ENCODE measurements around the gene OPTC. TPM values are rescaled to one million over a fixed set of nuclear protein-coding genes. Genes with fewer than 3 reads are reported as not detected.

Gene OPTC
- total and polyA plus RNA-seq, 2 of the 13 experiments (the other 11 are each of a cell fraction or from before 2014, with no cell fraction given): not detected

- Histone ChIP-seq H3K79me2 (ENCODE audit: insufficient read depth, low read length) (no peaks in the 10 kb centered on the region), H2AFZ (ENCODE audit: low read length) (no peak overlapping the region), H3K9me3 (ENCODE audit: low read length) (no peaks in the 10 kb centered on the region), H3K4me1 (ENCODE audit: insufficient read depth, low read length) (no peaks in the 10 kb centered on the region), H3K36me3 (replicated peaks in 1 of 2; ENCODE audit: control insufficient read depth in 1 of 2, insufficient read depth in 2 of 2, low read length in 2 of 2) (no peaks in the 10 kb centered on the region), H3K27ac (ENCODE audit: extremely low read length, insufficient read depth, low read length) (no peak overlapping the region), H3K9ac (ENCODE audit: insufficient read depth, low read depth, low read length) (no peak overlapping the region), H3K4me2 (ENCODE audit: low read depth, low read length) (no peak overlapping the region), H3K27me3 (ENCODE audit: control insufficient read depth in 1 of 2, insufficient read depth in 2 of 2, low read length in 2 of 2) (peaks cover 4 to 16% of the 10 kb centered on the region in 2 experiments; a peak in 4 of 5 replicates), H4K20me1 (ENCODE audit: insufficient read depth, low read length) (no peaks in the 10 kb centered on the region), H3K4me3 (replicated peaks in 1 of 3; ENCODE audit: insufficient read depth in 1 of 3, low read depth in 2 of 3, low read length in 3 of 3) (no peak overlapping the region)
- CTCF ChIA-PET (ENCODE audit: low intra/inter-chr PET ratio, low total read pairs): no interaction called here
- no CpG with 5 or more reads among the region's 1 CpG for WGBS (ENCODE audit: low lambda C conversion rate)
- ATAC-seq: no peak
- POLR2A ChIA-PET: no interaction called here
- intact Hi-C loops (cut with micrococcal nuclease; ENCODE audit: unreplicated experiment): no loop called here
- DNase-seq (ENCODE audit: low spot score): no peak
- in situ Hi-C loops (cut with HindIII; ENCODE audit: extremely low pct_ligation_motif_present, low pct_unique_long_range_greater_than_20kb): no loop called here
- TF ChIP-seq, protein P1, sequence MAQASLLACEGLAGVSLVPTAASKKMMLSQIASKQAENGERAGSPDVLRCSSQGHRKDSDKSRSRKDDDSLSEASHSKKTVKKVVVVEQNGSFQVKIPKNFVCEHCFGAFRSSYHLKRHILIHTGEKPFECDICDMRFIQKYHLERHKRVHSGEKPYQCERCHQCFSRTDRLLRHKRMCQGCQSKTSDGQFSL (CRISPR knock-in tag; IDR thresholded peaks at IDR 0.05): no peak
- TF ChIP-seq SMAD1 (CRISPR knock-in tag; IDR thresholded peaks at IDR 0.05; ENCODE audit: borderline replicate concordance, low read depth) (no peak), PHF21A (CRISPR knock-in tag; IDR thresholded peaks at IDR 0.05) (no peak), ZSCAN21 (CRISPR knock-in tag; IDR thresholded peaks at IDR 0.05; ENCODE audit: borderline replicate concordance) (no peak), ZSCAN20 (CRISPR knock-in tag; IDR thresholded peaks at IDR 0.05; ENCODE audit: borderline replicate concordance) (no peak), ZNF251 (CRISPR knock-in tag; IDR thresholded peaks at IDR 0.05) (no peak), ARID2 (CRISPR knock-in tag; IDR thresholded peaks at IDR 0.05; ENCODE audit: borderline replicate concordance) (no peak), ZNF569 (CRISPR knock-in tag; IDR thresholded peaks at IDR 0.05; ENCODE audit: borderline replicate concordance) (no peak), NFIC (IDR thresholded peaks at IDR 0.05; ENCODE audit: low read length) (no peak), ESRRA (CRISPR knock-in tag; IDR thresholded peaks at IDR 0.05; ENCODE audit: low read depth) (no peak), PHF8 (CRISPR knock-in tag; IDR thresholded peaks at IDR 0.05) (no peak), NONO (IDR thresholded peaks at IDR 0.05) (no peak), NONO (CRISPR knock-in tag; conservative IDR thresholded peaks at IDR 0.05) (no peak), MIXL1 (CRISPR knock-in tag; IDR thresholded peaks at IDR 0.05) (no peak), JDP2 (CRISPR knock-in tag; IDR thresholded peaks at IDR 0.05; ENCODE audit: borderline replicate concordance) (no peak)
- TF ChIP-seq, protein P2, sequence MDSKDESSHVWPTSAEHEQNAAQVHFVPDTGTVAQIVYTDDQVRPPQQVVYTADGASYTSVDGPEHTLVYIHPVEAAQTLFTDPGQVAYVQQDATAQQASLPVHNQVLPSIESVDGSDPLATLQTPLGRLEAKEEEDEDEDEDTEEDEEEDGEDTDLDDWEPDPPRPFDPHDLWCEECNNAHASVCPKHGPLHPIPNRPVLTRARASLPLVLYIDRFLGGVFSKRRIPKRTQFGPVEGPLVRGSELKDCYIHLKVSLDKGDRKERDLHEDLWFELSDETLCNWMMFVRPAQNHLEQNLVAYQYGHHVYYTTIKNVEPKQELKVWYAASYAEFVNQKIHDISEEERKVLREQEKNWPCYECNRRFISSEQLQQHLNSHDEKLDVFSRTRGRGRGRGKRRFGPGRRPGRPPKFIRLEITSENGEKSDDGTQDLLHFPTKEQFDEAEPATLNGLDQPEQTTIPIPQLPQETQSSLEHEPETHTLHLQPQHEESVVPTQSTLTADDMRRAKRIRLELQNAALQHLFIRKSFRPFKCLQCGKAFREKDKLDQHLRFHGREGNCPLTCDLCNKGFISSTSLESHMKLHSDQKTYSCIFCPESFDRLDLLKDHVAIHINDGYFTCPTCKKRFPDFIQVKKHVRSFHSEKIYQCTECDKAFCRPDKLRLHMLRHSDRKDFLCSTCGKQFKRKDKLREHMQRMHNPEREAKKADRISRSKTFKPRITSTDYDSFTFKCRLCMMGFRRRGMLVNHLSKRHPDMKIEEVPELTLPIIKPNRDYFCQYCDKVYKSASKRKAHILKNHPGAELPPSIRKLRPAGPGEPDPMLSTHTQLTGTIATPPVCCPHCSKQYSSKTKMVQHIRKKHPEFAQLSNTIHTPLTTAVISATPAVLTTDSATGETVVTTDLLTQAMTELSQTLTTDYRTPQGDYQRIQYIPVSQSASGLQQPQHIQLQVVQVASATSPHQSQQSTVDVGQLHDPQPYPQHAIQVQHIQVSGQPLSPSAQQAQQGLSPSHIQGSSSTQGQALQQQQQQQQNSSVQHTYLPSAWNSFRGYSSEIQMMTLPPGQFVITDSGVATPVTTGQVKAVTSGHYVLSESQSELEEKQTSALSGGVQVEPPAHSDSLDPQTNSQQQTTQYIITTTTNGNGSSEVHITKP (CRISPR knock-in tag; IDR thresholded peaks at IDR 0.05; ENCODE audit: low read depth): no peak
- FAIRE-seq: no peak
- no TSS peak for BruUV-seq (replicated peaks)
Measured at GRCh38 chr1:203462143-203462542, 31.8 kb upstream of the OPTC start.

Measured in HepG2 (cell line).